GM18907 (cell line): ENCODE results near the gene HOMER2.
A peak's percentile ranks its signal among the peaks of the same experiment; 100 is the strongest.
"Not testable (repeated sequence)": the region's sequence is repeated elsewhere in the genome, so short reads cannot be mapped to it uniquely, and the experiment has no call there.

Experiments used
- ATAC-seq: cut with Tn5 transposase; IDR thresholded peaks from one replicate; pipeline ENCODE4 v1.9.1; 2021; ENCODE audit warnings: mild to moderate bottlenecking, moderate library complexity; ENCODE audit not compliant: unreplicated experiment

The HOMER2 gene

GRCh38 chr15:82839136-82839535 is 113.4 kb downstream of the HOMER2 start:
- no peak for ATAC-seq

- ATAC-seq, result no peak
Measured at GRCh38 chr15:82838096-82838735, 114.3 kb downstream of the HOMER2 start.

- no peak for ATAC-seq
Measured at GRCh38 chr15:82835391-82835917, 117.1 kb downstream of the HOMER2 start.

GRCh38 chr15:82833362-82833682 is 119.2 kb downstream of the HOMER2 start:
- no peak for ATAC-seq

- ATAC-seq, result peak; percentile 86
Measured at GRCh38 chr15:82832601-82833361, 119.7 kb downstream of the HOMER2 start.

GRCh38 chr15:82831894-82832600 is 120.5 kb downstream of the HOMER2 start:
- peak; percentile 32 for ATAC-seq

- no peak for ATAC-seq
Measured at GRCh38 chr15:82830427-82831173, 121.9 kb downstream of the HOMER2 start.

GRCh38 chr15:82829234-82829633 is 123.3 kb downstream of the HOMER2 start:
- no peak for ATAC-seq

GRCh38 chr15:82828075-82828474 is 124.4 kb downstream of the HOMER2 start:
- no peak for ATAC-seq

- no peak for ATAC-seq
Measured at GRCh38 chr15:82823049-82823448, 129.5 kb downstream of the HOMER2 start.

- ATAC-seq, result not testable (repeated sequence)
Measured at GRCh38 chr15:82821851-82822250, 130.7 kb downstream of the HOMER2 start.

- not testable (repeated sequence) for ATAC-seq
Measured at GRCh38 chr15:82821396-82821795, 131.1 kb downstream of the HOMER2 start.

GRCh38 chr15:82820128-82820527 is 132.4 kb downstream of the HOMER2 start:
- ATAC-seq, result no peak

- no peak for ATAC-seq
Measured at GRCh38 chr15:82812994-82813393, 139.5 kb downstream of the HOMER2 start.

GRCh38 chr15:82810890-82811426 is 141.6 kb downstream of the HOMER2 start:
- no peak for ATAC-seq

GRCh38 chr15:82810061-82810889 is 142.2 kb downstream of the HOMER2 start:
- peak; percentile 14 for ATAC-seq

GRCh38 chr15:82809308-82810060 is 143.0 kb downstream of the HOMER2 start, which contains the start of gene WHAMM:
Gene WHAMM, plus strand, starts transcription at chr15:82809628. Its CDS starts 99 bp downstream, at chr15:82809727.
- peak; percentile 84 for ATAC-seq

GRCh38 chr15:82808634-82809041 is 143.9 kb downstream of the HOMER2 start:
- ATAC-seq, result no peak
